CD14-positive monocyte (primary cell): ENCODE data around the gene ARRB1. TPM values are rescaled to one million over a fixed set of nuclear protein-coding genes. Genes with fewer than 3 reads are reported as not detected.

Source experiments
- DNase-seq, 3 donors: peaks; one replicate each; pipeline ENCODE4 v3.0.0-alpha.2; 2011 to 2022
- H2AFZ ChIP-seq: 2 replicates; pipeline ENCODE4 v1.6.0; 2012; ENCODE audit warnings: mild to moderate bottlenecking, low read depth, low read length, inconsistent platforms; ENCODE audit not compliant: insufficient read depth, poor library complexity, severe bottlenecking
- H3K27ac ChIP-seq, 2 donors: 1 replicate in 1 of 2; 2 replicates in 1 of 2; pipeline ENCODE4 v1.5.1; 2012 to 2013; ENCODE audit warnings: low read length in 2 of 2, control low read depth in 1 of 2, inconsistent platforms in 1 of 2, low read depth in 1 of 2, mild to moderate bottlenecking in 1 of 2
- H3K27me3 ChIP-seq, 2 donors: one replicate each; pipeline versions ENCODE4 v1.6.0 to v1.6.1; 2011 to 2013; ENCODE audit warnings: low read length in 2 of 2; ENCODE audit not compliant: control insufficient read depth in 2 of 2, insufficient read depth in 2 of 2
- H3K36me3 ChIP-seq, 2 donors: replicated peaks in 1 of 2; 1 replicate in 1 of 2; 2 replicates in 1 of 2; pipeline versions ENCODE4 v1.5.1 to v1.6.1; 2012 to 2013; ENCODE audit warnings: low read length in 2 of 2, control low read depth in 1 of 2, inconsistent platforms in 1 of 2, mild to moderate bottlenecking in 1 of 2; ENCODE audit not compliant: insufficient read depth in 2 of 2, control insufficient read depth in 1 of 2
- H3K4me1 ChIP-seq, 2 donors: 1 replicate in 1 of 2; 2 replicates in 1 of 2; pipeline versions ENCODE4 v1.5.1 to v1.6.1; 2012 to 2013; ENCODE audit warnings: low read length in 2 of 2, control low read depth in 1 of 2, inconsistent platforms in 1 of 2, mild to moderate bottlenecking in 1 of 2, moderate library complexity in 1 of 2; ENCODE audit not compliant: insufficient read depth in 2 of 2, control insufficient read depth in 1 of 2
- H3K4me2 ChIP-seq: replicated peaks from 2 replicates; pipeline ENCODE3; 2012; ENCODE audit warnings: low read length, moderate library complexity, mild to moderate bottlenecking; ENCODE audit not compliant: poor library complexity, severe bottlenecking; ENCODE audit errors: extremely low read depth
- H3K4me3 ChIP-seq, 3 experiments: fragments of 200-600 bp in 1 of 3; sonication (generic) in 1 of 3; replicated peaks in 1 of 3; 1 replicate in 2 of 3; 2 replicates in 1 of 3; pipeline ENCODE4 v1.5.1; 2011 to 2013; ENCODE audit warnings: low read length in 3 of 3, mild to moderate bottlenecking in 3 of 3, control low read depth in 2 of 3, low read depth in 2 of 3, inconsistent platforms in 1 of 3, moderate library complexity in 1 of 3
- H3K79me2 ChIP-seq: 2 replicates; pipeline ENCODE4 v1.6.0; 2012; ENCODE audit warnings: mild to moderate bottlenecking, control low read depth, inconsistent platforms, low read length, moderate library complexity; ENCODE audit not compliant: insufficient read depth
- H3K9ac ChIP-seq: 2 replicates; pipeline ENCODE4 v1.6.0; 2017; ENCODE audit warnings: low read length, mild to moderate bottlenecking; ENCODE audit not compliant: insufficient read depth, poor library complexity, severe bottlenecking
- H3K9me3 ChIP-seq, 2 donors: replicated peaks in 1 of 2; 1 replicate in 1 of 2; 2 replicates in 1 of 2; pipeline versions ENCODE4 v1.5.1 to v1.6.1; 2012 to 2013; ENCODE audit warnings: low read length in 2 of 2, control low read depth in 1 of 2; ENCODE audit not compliant: control insufficient read depth in 1 of 2, insufficient read depth in 1 of 2
- H4K20me1 ChIP-seq: 2 replicates; pipeline ENCODE4 v1.6.0; 2012; ENCODE audit warnings: mild to moderate bottlenecking, low read length, control low read depth, moderate library complexity; ENCODE audit not compliant: insufficient read depth
- H3K27ac Mint-ChIP-seq, 7 donors: one replicate each; pipeline ENCODE4 v1.8.0; 2020; ENCODE audit warnings: mild to moderate bottlenecking in 7 of 7, mixed read lengths in 7 of 7, moderate library complexity in 6 of 7, inconsistent platforms in 2 of 7
- H3K27me3 Mint-ChIP-seq, 3 donors: one replicate each; pipeline ENCODE4 v1.8.0; 2021 to 2022; ENCODE audit warnings: low read depth in 3 of 3, mild to moderate bottlenecking in 3 of 3, mixed read lengths in 3 of 3, moderate library complexity in 3 of 3, inconsistent platforms in 1 of 3
- H3K36me3 Mint-ChIP-seq, 2 donors: one replicate each; pipeline ENCODE4 v1.8.0; 2020; ENCODE audit warnings: mixed read lengths in 2 of 2, inconsistent platforms in 1 of 2, mild to moderate bottlenecking in 1 of 2
- H3K4me1 Mint-ChIP-seq: one replicate; pipeline ENCODE4 v1.8.0; 2020; ENCODE audit warnings: mild to moderate bottlenecking, mixed read lengths
- H3K4me3 Mint-ChIP-seq, 2 donors: one replicate each; pipeline ENCODE4 v1.8.0; 2020; ENCODE audit warnings: mild to moderate bottlenecking in 2 of 2, mixed read lengths in 2 of 2, moderate library complexity in 1 of 2
- H3K9me3 Mint-ChIP-seq, 7 donors: one replicate each; pipeline ENCODE4 v1.8.0; 2020 to 2022; ENCODE audit warnings: mixed read lengths in 7 of 7, mild to moderate bottlenecking in 6 of 7, moderate library complexity in 6 of 7, inconsistent platforms in 2 of 7
- WGBS: methylation state at CpG from one replicate; pipeline ENCODE4 v1.1.5; 2013; ENCODE audit warnings: missing lambda C conversion rate; ENCODE audit not compliant: insufficient coverage; 5-methylcytosine and 5-hydroxymethylcytosine counted together
- intact Hi-C, 2 donors: fragments of 100-400 bp; cut with micrococcal nuclease; formaldehyde crosslinking; loops; one replicate each; pipeline versions ENCODE4 v1.15.0 to v1.15.1; 2023
- polyA plus RNA-seq, 3 donors: library from polyadenylated mRNA; depleted of rRNA in 1 of 3; unstranded in 2 of 3; stranded (reverse) in 1 of 3; fragments of 300-500 nt in 2 of 3; fragments of >200 nt in 1 of 3; fragmentation: Illumina TruSeq in 2 of 3; gene quantifications; 1 replicate in 2 of 3; 2 replicates in 1 of 3; pipeline ENCODE4 v1.2.3, GENCODE V29; 2012 to 2021
- TF ChIP-seq, protein P1 (sequence below): fragments of 200-600 bp; IDR thresholded peaks from one replicate; pipeline ENCODE4 v1.8.0; 2022; ENCODE audit warnings: antibody characterized with exemption, mild to moderate bottlenecking

The ARRB1 gene
- polyA plus RNA-seq, 3 donors = 52.6 to 114 (median 66.5) TPM

- Mint-ChIP-seq H3K4me1 (peaks cover 100% of the 10 kb centered on the region), H3K27ac (peak overlapping the region; percentile 87 to 97 (median 91)), H3K27me3 (no peaks in the 10 kb centered on the region), H3K4me3 (peak overlapping the region; percentile 64 to 83), H3K9me3 (no peaks in the 10 kb centered on the region), H3K36me3 (peaks cover 33 to 68% of the 10 kb centered on the region in 2 donors)
- H3K4me2 ChIP-seq = peak overlapping the region; percentile 86
- peaks cover 97% of the 10 kb centered on the region for H3K79me2 ChIP-seq
- H3K9ac ChIP-seq = peak overlapping the region; percentile 30
- H3K27ac ChIP-seq = peak overlapping the region; percentile 79 to 94
- H4K20me1 ChIP-seq = peaks cover 100% of the 10 kb centered on the region
- no peaks in the 10 kb centered on the region for H3K9me3 ChIP-seq
- peak in 1 of 3 donors; percentile 52 for DNase-seq
- WGBS = 78% methylated on average over 5 of the region's 12 CpGs
- no peak overlapping the region for H2AFZ ChIP-seq
- intact Hi-C loops = loop anchor here in 1 of 2 donors (5.0 kb wide), 1 partner anchor 39 kb away; no protein-coding TSS in a partner anchor
- TF ChIP-seq, protein P1, sequence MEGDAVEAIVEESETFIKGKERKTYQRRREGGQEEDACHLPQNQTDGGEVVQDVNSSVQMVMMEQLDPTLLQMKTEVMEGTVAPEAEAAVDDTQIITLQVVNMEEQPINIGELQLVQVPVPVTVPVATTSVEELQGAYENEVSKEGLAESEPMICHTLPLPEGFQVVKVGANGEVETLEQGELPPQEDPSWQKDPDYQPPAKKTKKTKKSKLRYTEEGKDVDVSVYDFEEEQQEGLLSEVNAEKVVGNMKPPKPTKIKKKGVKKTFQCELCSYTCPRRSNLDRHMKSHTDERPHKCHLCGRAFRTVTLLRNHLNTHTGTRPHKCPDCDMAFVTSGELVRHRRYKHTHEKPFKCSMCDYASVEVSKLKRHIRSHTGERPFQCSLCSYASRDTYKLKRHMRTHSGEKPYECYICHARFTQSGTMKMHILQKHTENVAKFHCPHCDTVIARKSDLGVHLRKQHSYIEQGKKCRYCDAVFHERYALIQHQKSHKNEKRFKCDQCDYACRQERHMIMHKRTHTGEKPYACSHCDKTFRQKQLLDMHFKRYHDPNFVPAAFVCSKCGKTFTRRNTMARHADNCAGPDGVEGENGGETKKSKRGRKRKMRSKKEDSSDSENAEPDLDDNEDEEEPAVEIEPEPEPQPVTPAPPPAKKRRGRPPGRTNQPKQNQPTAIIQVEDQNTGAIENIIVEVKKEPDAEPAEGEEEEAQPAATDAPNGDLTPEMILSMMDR = no peak
- no peaks in the 10 kb centered on the region for H3K27me3 ChIP-seq
- H3K36me3 ChIP-seq = peaks cover 3 to 17% of the 10 kb centered on the region in 2 donors
- peaks cover 100% of the 10 kb centered on the region in 2 donors for H3K4me1 ChIP-seq
- H3K4me3 ChIP-seq = peak overlapping the region; percentile 6 to 98 (median 14)
These were observed 8.2 kb downstream of the ARRB1 start for GRCh38 chr11:75342966-75343870.

- H3K9me3 ChIP-seq = no peaks in the 10 kb centered on the region
- peaks cover 100% of the 10 kb centered on the region for H4K20me1 ChIP-seq
- Mint-ChIP-seq H3K27me3 (no peaks in the 10 kb centered on the region), H3K4me3 (peak overlapping the region; percentile 10 to 88), H3K27ac (peak overlapping the region; percentile 87 to 97 (median 96)), H3K4me1 (peaks cover 100% of the 10 kb centered on the region), H3K36me3 (peaks cover 29 to 67% of the 10 kb centered on the region in 2 donors), H3K9me3 (peaks cover 0 to 2% (median 0%) of the 10 kb centered on the region in 7 donors)
- peaks cover 100% of the 10 kb centered on the region in 2 donors for H3K4me1 ChIP-seq
- peak overlapping the region; percentile 56 for H3K9ac ChIP-seq
- WGBS = 63% methylated on average over 1 of the region's 15 CpGs
- no peak for DNase-seq
- H3K4me2 ChIP-seq = peak overlapping the region; percentile 88
- no peak overlapping the region for H2AFZ ChIP-seq
- H3K27ac ChIP-seq = peak overlapping the region; percentile 79 to 86
- peaks cover 97% of the 10 kb centered on the region for H3K79me2 ChIP-seq
- TF ChIP-seq, protein P1 = no peak
- peaks cover 3 to 13% of the 10 kb centered on the region in 2 donors for H3K36me3 ChIP-seq
- no peaks in the 10 kb centered on the region for H3K27me3 ChIP-seq
- intact Hi-C loops = loop anchor here in 1 of 2 donors (5.0 kb wide), 1 partner anchor 40 kb away; no protein-coding TSS in a partner anchor
- peak overlapping the region in 1 of 3 experiments; percentile 98 for H3K4me3 ChIP-seq
These were observed 9.1 kb downstream of the ARRB1 start for GRCh38 chr11:75342231-75342918.
